HTERT RPE-1 (cell line): ENCODE results near the gene CCDC146.

Experiments
- in situ Hi-C: fragments of 300-500 bp; cut with MboI; formaldehyde crosslinking; loops from 4 replicates; pipeline ENCODE4 v1.14.3; 2020; ENCODE audit warnings: low sequenced_read_pairs

The CCDC146 gene

DNA sequence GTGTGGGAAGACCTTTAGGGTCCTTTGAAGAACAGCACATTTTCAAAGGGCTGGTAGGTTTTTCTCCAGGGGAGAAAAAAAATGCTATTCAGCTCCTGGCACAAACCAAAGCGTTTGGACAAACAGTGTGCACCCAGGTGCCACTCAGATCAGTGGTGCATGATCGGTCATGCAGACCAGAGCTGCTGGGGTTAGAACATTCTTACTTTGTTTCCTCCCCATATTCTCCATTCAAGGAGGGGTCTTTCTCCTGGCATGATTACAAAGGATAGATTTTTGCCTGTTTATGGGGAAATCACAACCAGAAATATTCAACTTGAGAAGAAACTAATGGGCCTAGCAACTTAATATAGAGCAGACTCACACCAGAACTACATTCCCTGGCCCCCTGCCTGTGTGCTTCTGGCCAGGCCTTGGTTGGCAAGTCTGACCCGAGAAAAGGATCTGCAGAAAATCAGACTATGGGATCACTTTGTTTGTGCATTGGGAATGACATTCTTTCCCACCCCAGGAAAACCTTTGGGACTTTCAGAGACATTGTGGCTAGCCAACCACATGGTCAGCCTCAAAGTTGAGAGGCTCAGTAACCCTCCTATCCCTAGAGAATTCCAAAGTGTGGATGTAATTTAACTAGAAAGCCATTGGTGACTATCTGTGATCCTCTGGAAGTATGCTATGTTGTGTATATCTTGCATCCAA, 159.5 kb downstream of the CCDC146 start:
- in situ Hi-C loops, result no loop called here

DNA sequence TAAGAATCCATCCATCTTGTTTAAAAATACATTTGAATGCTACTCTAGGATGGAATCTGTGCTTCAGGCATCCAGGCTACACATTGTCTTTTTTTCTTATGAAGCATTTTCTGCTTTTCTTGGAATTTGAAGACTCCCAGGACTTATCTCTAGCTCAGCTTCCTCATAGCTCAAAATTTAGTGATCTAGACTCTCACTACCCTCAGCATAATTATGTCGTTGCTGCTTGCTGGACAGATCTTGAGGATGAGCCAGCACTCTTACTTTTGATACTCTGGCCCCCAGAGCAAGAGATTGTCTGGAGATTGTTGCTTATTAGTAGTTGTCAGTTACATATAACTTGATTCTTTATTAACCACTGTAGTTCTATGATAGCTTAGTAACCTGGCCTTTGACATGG, 160.5 kb downstream of the CCDC146 start:
- in situ Hi-C loops, result no loop called here

DNA sequence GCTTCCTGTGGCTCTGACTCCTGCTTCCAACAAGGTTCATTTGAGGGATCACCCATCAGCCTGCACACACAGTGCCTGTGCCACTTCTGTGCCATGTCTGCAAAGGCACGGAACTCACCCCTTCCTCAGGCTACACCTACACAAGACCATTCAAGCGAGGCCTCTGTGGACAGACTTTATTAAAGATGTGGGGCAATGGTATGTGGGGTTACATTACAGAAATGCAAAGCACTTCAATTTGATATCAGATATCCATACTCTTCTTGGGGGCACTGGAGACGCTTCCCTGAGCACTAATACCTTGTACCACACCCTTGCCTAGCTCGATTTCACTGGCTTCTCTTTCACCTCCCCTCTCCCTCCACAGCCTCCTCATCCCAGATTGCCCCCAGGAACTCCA, 161.6 kb downstream of the CCDC146 start:
- in situ Hi-C loops, result no loop called here

DNA sequence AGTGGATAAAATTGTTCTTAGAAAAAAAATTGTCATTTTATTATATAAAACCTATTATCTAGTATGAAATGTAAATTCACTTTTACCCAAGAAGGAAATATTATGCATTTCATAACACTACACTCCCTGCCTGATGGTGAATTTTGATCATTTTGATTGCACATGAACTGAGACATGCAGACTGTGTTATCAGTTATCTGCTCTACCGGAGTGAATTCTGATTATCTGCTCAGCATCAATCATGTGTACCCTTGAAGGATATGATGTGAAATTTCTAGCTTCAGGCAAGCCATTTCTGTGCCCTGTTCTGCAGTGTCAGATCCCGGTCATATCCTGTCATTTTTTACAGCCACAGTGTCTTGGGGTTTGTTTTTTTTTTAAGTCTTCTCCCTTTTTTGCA, 162.2 kb downstream of the CCDC146 start:
- in situ Hi-C loops, result no loop called here

DNA sequence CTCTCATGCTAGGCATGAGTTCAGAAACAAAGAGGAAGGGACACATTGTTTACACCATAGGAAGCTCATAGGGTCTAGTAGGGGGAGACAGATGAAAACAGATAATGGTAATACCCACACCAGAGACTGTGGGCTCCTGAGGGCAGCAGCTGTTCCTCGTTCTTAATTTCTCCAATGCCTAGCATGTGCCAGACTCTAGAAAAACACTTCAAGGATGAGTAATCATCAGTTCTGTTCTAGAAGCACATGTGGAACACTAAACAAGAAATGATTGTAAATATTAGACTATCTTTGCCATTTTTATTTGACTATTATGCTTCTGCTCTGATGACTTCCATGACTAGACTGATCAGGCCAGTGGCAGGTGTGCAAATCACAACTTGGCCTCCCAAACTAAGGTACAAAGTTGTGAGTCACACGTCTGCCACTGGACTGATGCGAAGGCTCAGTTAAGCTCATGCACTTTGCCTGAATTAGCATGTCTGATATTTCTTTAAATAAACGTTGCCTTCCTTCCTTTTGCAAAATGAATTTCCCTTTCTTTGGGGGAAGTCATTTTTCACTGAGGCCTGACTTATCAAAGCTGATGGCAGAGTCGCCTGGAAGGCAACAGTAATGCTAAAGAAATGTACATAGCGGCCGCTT, 166.4 kb downstream of the CCDC146 start:
- in situ Hi-C loops, result no loop called here

DNA sequence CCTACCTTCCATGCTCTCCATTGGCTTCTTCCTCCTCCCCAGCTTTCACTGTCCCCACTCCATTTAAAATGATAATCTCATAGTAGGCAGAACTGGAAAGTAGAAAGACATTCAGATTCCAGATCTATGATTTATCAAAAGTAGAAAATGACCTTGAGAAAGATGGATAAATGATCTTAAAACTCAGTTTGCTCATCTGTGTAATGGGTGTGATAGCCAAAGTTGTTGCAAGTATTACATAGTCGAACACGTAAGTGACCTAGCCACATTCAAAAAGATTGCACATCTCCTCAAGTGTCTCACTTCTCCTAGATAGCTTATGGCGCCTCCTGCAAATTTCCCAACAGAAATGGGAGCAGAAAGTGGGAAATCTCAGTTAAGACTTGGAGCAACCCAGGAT, 167.0 kb downstream of the CCDC146 start:
- in situ Hi-C loops, result no loop called here

DNA sequence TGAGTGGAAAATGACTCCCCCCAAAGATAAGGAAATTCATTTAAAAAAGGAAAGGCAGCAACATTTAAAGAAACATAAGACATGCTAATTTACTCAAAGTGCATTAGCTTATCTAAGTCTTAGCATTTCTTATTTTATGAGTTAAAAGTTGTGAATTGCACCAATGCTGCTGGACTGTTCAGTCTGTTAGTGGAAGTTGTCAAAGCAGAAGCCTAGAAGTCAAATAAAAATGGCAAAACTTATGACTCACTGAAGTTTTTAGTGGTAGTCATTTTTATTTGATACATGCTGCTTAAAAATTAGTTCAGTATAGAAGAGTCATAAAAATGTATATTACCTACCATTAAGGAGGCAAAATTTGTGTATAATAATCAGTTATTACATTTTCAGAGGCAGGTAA, 168.0 kb downstream of the CCDC146 start:
- in situ Hi-C loops, result no loop called here

DNA sequence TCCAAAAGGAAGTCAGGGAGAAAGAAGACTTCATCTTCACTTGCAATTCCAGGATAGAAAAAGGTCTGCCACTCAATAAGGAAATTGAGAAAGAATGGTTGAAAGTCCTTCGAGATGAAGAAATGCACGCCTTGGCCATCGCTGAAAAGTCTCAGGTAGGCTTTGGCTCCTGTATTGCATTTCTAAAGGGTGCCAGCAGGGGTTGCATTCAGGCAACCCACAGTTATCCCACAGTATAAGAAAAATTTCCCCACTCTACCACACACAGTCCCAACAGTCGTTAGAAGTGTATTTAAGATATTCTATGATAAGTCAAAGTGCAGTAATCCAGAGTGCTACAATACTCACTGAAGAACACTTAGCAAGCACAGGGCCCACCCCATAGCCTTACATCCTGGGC, 170.6 kb downstream of the CCDC146 start:
- in situ Hi-C loops, result no loop called here

DNA sequence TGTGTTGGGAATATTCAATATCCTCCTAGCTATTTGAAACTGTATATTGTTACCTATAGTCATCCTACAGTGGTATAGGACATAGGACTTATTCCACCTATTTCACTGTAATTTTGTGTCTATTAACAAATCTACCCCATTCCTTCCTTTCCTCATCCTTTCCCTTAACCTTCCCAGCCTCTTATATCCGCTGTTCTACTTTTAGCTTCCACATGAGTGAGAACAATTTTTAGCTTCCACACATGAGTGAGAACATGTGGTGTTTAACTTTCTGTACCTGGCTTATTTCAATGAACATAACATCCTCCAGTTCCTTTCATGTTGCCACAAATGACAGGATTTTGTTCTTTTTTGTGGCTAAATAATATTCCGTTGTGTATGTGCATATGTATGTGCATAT, 173.1 kb downstream of the CCDC146 start:
- in situ Hi-C loops, result no loop called here

DNA sequence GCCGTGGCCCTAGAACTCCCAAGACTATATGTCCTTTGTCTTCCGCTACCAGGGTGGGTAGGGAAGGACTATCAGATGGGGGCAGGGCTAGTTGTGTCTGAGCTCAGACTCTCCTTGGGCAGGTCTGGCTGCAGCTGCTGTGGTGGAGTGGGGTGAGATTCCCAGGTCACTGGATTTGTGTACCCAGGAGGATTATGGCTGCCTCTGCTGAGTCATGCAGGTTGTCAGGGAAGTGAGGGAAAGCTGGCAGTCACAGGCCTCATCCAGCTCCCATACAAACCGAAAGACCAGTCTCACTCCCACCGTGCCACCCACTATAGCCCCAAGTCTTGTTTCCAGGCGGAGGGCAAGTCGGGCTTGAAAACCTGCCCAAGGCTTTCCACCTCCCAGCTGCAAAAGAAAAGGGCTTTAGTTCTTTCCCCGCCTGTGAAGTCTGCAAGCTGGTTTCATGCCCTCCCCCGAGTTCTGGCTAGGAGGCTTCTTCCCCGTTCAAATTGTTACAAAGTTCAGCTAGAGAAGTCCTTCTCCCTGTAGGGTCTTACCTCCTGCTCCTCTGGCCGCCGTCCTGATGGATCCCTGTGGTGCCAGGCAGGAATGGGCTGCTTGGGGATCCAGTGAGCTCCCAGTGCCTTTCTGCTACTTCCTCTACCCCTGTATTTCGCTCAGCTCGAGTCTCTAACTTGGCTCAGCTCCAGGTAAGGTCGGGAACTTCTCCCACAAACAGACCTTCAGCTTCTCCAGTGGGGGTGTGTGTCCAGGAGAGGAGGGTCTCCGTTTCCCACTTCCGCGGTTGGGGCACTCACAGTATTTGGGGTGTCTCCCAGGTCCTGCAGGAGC, 184.0 kb downstream of the CCDC146 start:
- in situ Hi-C loops, result no loop called here

DNA sequence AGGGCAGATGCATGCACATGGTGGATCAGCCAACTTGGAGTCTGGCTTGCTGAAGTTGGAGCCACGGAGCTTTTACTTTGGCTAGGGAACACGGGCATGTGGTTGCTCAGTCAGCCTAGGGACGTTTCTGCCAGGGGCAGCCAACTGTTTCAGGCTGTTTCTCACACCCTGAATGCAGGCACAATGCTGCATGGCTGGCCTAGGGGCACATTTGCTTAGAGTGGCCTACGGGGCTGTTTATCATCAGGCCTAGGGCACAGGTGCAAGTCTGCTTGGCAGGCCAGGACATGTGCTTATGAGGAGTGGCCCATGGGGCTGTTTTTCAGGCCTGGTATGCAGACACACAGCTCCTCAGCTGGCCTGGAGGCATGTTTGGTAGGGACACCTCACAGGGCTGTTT, 186.4 kb downstream of the CCDC146 start:
- in situ Hi-C loops, result no loop called here

DNA sequence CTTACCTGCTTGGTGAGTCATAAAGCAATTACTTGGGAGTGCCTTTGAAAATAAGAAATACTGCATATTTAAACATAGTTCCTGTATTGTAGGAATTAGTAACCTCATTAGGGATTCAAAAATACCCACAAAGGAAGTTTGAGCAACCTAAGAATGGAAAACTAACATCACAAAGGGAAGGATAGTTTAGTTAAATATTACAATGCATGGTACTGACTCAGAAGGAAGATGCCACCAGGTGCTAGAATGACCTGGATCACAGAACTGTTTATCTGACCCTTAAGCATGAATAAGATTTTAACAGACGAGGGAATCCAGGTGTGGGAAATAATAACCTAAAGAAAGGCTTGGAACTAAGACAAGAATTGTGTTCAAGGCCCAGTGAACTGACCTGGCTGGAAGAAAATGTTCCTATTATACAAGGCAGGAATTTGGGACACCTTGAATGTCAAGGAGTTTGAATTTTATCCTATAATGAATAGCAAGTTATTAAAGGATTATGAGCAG, 187.4 kb downstream of the CCDC146 start:
- in situ Hi-C loops, result no loop called here

DNA sequence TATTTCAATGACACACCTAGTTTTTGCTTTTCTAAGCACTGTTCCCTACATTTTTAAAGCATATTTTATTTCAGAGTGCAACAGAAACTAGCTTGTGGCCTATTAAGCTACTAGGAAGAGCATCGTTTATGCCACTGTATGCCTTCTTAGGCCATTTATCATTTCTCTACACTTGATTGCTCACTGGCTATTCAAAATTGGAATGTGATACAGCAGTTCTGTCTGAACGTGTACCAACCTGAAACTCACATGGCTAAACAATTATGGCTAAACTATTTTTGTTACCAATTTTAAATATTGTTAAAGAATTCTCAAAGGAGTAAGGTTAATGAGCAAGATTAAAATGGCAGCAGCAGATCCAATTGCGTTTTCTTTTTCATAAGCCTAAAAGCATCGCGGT, 188.6 kb downstream of the CCDC146 start:
- in situ Hi-C loops, result no loop called here

DNA sequence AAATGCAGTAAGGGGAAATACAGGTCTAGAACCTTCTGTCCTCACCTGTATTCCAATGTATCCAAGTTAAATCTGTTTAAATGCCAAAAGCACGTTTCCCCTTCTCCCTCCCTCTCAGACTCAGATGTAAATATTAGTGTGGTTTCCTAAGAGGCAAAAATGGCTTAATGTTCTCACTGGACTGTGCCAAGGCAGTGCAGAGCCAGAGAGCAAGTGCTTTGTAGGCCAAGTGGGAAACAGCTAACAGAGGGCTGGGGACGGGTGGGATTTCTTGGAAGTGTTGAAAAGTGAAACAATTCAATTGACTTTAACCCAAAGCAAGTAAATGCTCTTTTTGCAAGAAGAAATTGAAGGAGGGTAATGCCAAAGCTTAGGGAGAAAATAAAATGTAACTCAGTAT, 190.7 kb downstream of the CCDC146 start:
- in situ Hi-C loops, result no loop called here

DNA sequence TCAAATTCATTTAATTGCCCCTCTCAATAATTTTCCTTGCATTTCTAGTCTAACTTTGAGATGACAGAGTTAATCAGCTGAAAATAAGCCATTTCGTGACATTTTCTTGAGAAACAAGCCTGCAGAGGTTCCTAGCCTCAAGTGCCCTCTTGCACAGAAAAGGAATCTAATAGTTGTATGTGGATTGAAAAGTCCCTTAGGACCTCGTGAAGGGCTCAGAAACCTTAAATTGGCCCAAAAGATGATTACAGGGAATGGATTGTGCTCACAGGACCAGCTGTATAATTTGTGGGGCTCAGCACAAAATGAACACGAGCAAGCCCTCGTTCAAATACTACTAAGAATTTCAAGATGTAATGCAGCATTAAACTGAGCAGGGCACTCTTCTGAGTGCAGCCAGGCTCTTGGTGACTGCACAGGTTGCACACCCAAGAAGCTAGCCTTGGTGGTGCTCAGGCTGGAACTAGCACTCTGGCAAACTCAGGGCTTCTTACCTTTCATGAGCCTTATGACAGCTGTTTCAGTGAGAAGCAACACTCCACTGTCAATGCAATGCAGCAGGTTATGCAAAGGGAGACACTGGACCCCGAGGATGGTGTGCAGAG, 191.6 kb downstream of the CCDC146 start:
- in situ Hi-C loops, result no loop called here

DNA sequence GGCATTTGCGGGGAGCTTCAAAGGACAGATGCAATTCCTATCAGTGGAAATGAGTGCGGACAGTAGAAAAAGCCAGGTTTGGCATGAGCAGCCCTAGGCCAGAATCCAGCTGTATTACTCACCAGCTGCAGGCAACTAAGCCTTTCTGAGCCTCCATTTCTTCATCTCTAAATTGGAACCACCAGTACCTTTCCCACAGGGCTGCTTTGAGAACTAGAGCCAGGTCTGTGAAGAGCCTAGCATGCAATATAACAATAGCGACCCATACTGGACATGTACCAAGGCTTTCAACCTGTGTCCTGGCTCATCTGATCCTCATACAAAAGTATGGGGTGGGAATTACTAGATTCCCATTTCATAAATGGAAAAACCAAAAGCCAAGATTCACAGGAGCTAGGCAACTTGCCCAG, 192.8 kb downstream of the CCDC146 start:
- in situ Hi-C loops, result no loop called here

DNA sequence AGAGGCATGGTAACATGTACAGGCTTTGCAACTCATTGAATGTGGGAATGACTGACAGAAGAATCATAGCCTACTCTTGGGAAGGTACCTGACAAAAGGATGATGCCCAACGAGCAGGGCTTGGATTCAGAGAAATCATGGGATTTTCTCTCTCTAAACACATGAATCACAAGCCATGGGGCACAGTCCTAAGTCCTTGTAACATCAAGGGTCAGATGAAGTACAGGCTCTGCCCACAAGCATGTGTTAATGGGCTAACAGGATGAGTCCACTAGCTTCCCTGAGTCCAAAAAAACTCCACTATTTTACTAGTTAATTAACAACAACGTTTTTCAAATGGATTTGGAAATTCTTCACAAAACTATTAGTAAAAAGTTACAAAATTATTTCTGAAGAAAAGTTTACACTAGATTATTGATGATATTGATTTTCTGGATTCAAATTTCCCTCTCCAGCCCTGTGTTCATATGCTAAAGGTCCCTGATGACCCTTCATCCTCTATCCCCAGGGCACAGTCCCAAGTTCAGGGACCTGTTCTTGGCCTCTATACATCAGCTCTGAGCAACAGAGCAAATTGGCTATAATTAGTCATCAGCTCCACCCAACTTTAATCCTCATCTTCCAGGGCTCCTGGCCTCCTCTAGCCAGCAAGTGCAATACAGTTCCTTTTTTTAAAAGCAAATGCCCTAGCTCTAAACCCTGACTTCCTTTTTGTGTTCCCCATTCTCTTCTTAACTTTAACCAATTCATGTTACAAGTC, 194.0 kb downstream of the CCDC146 start:
- in situ Hi-C loops, result no loop called here

DNA sequence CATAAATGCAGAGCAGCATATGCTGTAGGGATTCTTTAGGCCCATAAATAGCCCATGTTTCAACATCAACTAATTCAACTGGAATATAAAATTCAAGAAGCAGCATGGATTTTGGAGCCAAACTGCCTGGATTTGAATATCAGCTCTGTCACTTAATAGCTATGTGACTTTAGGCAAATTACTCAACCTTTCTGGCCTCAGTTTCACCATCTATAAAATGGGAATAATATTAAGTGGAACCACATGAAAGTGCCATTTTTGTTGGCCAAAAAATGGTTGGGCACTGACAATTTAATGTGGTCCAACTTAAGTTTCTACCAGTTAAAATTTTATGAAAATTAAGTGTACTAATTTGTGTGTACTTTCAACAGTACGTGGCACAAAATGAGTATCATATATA, 195.6 kb downstream of the CCDC146 start:
- in situ Hi-C loops, result no loop called here

DNA sequence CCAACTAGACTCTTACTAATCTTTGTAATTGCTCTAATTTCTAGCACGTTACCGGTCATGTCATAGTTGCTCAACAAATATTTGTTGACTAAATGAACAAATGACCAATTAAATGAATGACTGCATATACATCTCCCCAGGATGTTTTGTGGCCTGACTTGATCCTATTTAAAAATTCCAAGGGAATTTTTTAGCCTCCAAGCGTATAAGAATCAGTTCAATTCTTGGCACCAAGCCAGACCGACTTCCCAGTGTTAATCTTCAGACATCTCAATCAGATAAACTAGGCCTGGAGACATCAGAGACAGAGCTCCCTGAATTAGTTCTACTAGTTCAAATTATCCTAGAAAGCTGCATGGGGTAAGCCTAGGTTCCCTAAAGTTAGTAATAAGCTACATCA, 197.7 kb downstream of the CCDC146 start:
- in situ Hi-C loops, result no loop called here

DNA sequence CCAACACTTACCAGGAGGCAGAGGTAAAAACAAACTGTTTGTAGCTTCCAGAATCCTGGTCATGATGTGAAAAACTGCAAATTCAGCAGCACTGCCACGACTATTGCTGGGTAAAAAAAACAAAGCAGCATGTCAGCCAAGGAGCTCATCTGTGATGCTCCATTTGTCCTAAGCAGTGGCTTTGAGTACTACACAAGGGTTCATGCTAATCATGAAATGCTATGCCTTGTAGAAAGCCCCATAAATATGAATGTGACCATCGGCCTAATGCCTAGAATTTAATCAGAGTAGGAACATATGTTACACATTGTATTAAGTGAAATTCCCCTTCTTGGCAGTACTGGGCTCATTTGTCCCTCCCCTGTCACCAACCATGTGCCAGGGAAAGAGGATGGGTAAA, 198.3 kb downstream of the CCDC146 start:
- in situ Hi-C loops, result no loop called here

DNA sequence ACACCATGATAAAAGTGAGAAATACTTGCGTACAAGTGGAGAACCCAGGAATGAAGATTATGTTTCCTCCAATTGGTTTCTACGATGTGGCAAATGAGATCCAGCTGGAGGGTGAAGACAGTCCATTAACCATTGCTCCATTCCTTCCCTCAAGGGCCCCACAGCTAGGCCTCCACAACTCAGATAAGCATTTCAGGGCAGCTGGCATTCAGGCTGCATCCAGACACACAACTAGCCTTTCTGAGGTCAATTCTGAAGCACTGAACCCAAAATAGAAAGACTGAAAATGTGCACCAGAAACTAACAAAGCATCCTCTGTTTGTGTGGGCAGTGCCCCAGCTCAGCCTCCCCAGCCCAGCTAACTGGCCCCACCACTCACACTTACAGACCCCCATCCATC, 198.9 kb downstream of the CCDC146 start:
- in situ Hi-C loops, result no loop called here
